IPS-NIHi7 (cell line): ENCODE data around the gene NUP98.
"Not testable (repeated sequence)": the region's sequence is repeated elsewhere in the genome, so short reads cannot be mapped to it uniquely, and the experiment has no call there.

ENCODE experiments used
- DNase-seq: peaks from one replicate; pipeline ENCODE4 v3.0.0; 2012; ENCODE audit warnings: mixed read lengths; ENCODE audit errors: extremely low spot score

NUP98 gene

DNA sequence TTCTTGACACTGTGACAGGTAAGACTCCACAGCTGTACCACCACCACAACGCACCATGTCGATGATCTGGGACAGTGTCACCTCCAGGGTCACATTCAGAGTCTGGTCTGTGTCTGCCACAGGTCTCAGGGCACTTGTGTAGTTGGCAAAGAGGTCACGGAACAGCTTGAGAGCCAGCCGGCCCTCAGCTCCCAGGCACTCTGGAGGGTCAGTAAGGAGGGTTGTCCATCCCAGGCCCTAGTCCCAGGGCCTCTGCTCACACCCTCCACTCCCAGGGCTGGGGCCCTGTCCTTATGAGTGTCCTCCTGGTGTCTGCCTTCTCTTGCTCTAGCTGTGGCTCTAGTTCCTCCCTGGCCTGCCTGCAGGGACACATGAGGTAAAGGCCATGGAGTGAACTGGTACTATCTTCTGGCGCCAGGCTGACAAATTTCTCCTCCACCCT lies 127.6 kb downstream of the NUP98 start:
- no peak for DNase-seq

DNA sequence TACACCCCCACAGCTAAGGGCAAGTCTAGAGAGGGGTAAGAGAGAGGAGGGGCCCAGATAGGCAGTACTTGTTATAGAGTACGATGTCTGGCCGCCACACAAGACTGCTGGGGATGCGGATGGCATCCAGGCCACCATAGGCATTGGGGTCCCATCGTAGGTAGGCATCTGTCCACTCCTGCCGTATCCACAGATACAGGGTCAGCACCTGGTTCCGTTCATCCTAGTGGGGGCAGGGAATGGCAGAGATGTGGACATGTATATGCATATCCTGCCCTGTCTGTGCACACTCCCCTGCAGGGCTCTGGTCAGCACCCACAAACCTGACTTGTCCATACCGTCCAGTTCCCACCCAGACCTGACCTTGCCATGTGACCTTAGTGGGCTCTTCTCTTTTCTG lies 128.2 kb downstream of the NUP98 start:
- no peak for DNase-seq

DNA sequence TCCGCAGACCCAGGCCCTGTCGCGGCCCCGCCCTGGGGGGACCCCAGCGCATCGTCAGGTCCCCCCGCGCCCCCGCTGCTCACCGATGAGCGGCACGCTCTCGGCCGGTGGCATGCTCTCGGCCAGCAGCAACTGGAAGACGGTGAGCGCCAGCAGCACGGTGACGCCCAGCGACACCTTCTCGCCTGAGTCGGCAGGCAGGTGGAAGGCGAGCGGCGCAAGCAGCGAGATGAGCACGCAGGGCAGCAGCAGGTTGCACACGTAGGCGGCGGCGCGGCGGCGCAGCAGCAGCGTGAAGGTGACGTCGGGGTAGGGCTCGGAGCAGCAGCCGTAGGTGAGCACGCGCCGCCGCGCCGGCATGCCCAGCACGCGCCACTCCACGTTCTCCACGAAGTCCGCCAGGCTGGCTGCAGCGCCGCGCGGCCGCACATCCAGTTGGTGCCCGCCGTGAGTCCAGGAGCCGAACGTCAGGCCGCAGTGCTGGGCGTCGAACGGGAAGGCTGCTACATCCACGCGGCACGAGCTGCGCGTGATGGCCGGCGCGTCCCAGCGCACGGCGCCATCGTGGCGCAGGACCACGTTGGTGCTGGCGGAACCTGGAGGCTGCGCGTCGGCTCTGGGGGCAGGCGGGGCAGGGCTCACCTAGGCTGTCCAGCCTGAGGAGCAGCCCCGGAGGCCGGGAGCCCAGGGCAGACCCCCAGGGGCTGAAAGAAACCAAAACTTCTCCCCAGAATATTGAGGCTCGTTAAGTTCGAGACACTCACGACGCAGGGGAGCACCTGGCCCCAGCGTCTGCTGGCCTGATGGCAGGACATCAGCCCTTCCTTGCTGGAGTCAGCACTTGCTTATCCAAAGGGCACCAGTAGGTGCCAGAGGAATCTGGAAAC lies 130.0 kb downstream of the NUP98 start:
- DNase-seq: no peak

DNA sequence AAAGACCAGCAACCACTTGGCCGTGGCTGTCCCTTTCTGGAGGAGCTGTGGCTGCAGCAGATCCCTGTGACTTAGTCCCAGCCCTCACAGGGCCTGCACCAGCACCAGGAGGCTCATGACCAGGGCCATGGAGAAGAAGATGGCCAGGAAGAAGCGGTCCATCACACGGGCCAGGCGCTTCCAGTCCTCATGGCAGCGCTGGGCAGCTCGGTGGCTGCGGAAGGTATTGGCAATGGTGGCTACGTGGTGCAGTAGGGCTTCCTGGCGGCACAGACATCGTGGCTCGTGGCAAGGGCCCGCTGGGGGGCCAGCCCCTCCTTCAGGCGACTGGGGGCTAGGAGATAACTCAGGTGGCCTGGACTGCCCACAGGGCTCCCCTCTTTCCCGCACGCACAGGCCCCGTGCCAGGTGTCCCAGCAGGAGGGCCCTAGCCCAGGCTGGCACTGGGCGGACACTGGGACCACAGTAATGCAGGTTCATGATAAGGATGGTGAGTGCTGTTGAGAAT lies 131.3 kb downstream of the NUP98 start:
- no peak for DNase-seq

DNA sequence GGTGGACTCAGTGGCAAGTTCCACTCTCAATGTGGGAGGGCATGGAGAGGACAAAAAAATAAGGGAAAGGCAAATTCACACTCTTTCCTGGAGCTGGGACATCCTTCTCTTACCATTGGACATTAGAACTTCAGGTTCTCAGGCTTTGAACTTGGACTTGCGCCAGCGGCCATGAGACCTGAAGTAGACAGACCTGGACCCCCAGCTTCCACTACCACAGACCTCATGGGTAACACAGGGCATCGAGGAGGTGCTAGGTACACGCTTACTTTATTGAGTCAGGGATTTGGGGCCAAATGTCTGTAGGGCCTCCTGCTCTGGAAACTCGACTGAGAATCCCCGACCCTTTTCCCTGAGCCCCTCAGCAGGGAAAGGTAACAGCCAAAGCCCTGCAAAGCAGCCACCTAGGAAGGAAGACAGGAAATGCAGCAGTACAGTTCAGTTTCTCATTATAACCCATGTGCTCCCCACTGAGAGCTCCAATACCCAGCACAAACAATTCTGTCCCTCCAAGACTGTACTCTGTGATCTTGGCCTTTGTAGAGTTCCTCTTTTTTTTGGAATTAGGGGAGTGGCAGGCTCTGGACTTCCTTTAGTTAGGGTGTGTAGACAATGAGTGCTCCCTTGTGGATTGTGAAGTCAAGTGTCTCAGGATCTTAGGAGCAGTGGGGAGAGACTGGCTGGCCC lies 131.9 kb downstream of the NUP98 start:
- DNase-seq: no peak

DNA sequence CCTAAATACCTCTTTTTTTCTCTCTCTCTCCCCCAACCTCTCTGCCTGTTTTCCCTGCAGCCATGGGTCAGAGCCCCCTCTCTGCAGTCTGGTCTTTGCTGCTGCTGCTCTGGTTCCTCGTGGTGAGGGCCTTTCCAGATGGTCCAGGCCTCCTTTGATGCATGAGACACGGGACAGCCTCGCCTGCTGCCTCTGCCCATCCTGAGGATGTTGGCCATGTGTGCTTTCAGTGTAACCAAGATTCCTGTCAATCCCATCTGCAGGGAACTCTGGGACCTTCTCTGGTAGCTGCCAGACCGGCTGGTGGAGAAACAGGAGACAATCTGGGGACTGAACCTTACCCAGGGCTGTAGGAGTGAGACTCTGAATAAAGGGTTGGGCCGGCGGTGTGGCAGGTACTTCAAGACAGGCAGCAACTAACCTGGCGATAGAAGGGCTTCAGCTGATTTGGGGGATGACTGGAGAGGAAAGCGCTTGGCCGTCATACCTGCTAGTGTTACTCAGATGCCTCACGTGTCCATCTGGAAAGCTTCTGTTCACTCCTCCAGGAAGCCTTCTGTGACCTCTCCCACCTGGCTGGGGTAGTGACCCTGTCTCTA lies 133.2 kb downstream of the NUP98 start:
- no peak for DNase-seq

DNA sequence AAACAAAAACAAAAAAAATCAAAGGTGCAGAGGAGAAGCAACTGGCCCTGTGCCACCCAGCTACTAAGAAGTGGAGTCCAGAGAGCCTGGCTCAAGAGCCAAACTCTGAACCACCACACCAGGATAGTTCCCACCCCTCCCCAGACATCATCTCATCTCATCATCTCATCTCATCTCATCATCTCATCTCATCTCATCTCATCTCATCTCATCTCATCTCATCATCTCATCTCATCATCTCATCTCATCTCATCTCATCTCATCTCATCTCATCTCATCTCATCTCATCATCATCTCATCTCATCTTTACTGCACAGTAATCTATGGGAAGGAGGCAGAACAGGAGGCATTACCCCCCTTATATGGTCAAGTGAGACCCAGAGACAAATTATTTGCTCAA lies 134.5 kb downstream of the NUP98 start:
- DNase-seq: no peak

DNA sequence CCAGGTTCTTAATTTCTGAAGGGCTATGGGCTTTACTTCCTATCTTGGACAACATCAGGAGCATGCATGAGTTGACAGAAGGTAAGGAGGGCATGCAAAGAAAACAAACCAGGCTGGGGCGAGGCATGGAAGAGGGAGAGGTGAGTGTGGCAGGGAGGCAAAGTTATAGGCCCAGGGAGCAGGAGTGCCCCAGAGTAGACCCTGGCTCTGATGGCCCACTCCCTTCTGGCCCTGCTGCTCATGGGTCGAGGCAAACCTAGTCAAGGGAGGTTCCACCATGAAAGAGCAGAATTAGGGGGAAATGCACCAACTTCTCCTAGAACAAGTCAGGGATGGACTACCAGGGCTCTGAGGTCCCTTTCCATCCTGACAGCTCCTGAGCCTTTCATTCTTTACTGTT lies 136.4 kb downstream of the NUP98 start:
- no peak for DNase-seq

DNA sequence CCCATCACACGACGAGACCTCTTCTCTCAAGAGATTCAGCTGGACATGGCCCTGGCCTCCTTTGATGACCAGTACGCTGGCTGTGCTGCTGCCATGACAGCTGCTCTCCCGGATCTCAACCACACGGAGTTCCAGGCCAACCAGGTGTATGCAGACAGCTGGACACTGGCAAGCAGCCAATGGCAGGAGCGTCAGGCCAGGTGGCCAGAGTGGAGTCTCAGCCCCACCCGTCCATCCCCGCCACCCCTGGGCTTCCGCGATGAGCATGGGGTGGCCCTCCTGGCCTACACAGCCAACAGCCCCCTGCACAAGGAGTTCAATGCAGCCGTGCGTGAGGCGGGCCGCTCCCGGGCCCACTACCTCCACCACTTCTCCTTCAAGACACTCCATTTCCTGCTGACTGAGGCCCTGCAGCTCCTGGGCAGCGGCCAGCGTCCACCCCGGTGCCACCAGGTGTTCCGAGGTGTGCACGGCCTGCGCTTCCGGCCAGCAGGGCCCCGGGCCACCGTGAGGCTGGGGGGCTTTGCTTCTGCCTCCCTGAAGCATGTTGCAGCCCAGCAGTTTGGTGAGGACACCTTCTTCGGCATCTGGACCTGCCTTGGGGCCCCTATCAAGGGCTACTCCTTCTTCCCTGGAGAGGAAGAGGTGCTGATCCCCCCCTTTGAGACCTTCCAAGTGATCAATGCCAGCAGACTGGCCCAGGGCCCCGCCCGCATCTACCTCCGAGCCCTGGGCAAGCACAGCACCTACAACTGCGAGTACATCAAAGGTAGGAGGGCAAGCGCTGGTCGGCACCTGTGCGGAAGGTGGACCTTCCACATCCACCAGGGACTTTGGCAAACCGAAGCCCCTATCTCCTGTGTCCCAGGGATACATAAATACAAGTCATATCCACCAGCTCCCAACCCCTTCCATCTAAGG lies 137.5 kb downstream of the NUP98 start:
- DNase-seq: no peak

DNA sequence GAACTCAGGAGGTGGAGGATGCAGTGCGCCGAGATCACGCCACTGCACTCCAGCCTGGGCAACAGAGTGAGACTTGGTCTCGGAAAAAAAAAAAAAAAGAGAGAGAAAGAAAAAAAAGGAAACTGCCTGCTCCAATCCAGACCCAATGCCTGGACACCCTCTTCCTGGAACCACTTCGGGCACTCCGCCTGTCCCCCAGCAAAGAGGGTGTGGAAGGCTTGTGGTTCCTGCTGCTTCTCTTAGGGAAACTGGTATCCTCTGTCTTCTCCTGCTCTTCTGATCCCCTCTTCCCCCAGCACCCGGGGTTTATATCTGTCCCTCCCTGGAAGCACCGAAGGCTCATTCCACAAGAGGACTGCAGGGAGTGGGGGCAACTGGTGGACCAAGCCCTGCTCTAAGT lies 139.1 kb downstream of the NUP98 start:
- no peak for DNase-seq

DNA sequence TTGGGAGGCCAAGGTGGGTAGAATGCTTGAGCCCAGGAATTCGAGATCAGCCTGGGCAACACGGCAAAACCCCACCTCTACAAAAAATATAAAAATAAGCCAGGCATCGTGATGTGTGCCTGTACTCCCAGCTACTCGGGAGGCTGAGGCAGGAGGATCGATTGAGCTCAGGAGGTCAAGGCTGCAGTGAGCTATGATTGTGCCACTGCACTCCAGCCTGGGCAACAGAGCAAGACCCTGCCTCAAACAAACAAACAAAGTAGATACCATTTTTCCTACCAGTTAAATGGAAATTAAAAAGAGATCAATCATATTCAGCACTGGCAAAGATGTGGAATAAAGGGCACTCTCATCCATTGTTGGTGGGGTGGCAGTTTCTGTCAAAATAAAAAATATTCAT lies 140.0 kb downstream of the NUP98 start:
- DNase-seq: not testable (repeated sequence)

DNA sequence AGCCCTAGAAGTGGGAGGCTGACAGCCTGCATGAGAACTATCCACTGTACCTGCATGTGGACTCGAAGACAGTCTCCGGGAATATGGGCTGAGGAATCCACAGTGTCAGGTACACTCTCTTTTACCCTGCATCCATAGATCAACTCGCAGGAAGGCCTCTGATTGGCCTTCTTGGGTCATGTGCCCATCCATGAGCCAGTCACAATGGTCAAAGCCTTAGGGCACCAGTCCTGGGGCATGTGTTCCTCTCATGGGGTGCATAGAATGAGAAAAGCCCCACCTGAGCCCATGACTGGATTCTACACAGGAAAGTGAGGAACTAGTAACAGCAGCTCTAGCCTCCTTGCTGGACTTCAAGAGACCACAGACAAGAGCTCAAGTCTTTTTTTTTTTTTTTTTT lies 141.8 kb downstream of the NUP98 start:
- DNase-seq: no peak

DNA sequence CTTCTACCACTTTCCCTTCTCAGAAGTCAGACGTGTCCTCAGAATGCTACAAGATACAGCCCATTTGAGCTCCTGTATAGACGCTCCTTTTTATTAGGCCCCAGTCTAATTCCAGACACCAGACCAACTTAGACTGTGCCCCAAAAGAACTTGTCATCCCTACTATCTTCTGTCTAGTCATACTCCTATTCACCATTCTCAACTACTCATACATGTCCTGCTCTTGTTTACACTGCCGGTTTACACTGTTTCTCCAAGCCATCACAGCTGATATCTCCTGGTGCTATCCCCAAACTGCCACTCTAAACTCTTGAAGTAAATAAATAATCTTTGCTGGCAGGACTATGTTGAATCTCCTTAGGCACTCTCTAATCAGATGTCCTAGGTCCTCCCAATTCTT lies 144.8 kb downstream of the NUP98 start:
- not testable (repeated sequence) for DNase-seq

DNA sequence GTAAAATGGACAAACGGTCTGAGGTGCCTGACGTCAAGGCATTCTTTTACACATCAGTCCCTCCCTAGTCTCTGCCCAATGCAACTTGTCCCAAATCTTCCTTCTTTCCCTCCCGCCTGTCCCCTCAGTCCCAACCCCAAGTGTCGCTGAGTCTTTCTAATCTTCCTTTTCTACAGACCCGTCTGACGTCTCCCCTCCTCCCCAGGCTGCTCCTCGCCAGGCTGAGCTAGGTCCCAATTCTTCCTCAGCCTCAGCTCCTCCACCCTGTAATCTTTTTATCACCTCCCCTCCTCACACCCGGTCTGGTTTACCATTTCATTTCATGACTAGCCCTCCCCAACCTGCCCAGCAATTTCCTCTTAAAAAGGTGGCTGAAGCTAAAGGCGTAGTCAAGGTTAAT lies 148.0 kb downstream of the NUP98 start:
- not testable (repeated sequence) for DNase-seq

DNA sequence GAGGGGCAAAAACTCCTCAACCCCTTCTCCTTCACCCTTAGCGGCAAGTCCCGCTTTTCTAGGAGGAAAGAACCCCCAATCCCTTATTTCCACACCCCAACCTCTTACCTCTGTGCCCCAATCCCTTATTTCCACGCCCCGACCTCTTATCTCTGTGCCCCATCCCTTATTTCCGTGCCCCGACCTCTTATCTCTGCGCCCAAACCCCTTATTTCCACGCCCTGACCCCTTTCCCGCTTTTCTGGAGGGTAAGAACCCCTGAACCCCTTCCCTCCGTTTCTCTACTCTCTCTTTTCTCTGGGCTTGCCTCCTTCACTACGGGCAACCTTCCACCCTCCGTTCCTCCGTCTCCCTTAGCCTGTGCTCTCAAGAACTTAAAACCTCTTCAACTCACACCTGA lies 148.5 kb downstream of the NUP98 start:
- DNase-seq: not testable (repeated sequence)

DNA sequence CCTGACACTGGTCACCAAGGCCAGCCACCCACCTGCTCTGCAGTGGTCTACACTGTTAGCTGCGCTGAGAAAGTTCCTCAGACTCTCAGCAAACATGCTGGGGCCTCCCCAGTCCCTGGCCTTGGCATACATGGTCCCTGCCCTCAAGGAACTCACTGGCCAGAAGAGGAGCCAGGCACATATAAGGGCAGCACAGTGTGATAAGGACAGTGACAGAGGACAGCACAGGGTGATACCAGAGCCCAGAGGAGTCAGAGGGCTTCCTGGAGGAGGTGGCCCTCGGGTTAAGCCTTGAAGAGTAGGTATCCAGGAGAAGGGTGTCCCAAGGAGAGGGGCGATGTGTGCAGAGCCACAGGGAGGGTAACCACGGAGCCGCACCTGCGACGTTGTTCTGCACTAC lies 151.8 kb downstream of the NUP98 start:
- no peak for DNase-seq

DNA sequence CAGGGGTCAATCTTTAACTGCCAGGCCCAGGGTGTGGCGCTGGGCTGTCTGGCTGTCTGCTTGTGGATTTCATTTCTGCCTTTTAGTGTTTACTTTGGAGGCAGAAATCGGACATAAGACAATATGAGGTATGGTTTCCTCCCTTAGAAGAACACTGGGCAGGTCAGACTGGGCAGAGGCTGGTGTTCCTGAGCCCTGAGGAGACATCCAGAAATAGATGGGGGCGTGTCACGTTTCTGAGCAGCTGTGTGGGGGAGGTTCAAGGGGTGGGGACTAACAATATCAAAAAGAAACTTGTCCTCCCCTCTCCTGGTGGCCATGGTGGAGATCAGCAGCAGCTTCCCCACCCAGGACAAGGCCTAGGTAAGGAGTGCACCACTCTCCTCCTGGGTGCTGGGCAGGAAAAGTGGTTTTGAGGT lies 152.5 kb downstream of the NUP98 start, which contains the start of gene ART1:
ART1 (plus strand) TSS at position 312 of the 419 bp plus-strand sequence. CDS start 14,086 bp downstream, outside the sequence.
- no peak for DNase-seq

DNA sequence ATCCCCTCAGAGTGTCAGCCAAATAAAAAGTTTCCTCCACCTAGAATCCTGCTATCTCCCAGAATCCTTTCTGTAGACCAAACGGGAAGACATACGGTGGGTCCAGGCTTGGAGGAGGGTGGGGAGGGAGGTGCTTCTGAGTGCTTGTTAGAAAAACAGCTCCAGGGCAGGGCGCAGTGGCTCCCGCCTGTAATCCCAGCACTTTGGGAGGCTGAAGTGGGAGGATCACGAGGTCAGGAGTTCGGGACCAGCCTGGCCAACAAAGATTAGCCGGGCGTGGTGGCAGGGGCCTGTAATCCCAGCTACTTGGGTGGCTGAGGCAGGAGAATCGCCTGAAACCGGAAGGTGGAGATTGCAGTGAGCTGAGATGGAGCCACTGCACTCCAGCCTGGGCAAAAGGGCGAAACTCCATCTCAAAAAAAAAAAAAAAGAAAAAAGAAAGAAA lies 154.2 kb downstream of the NUP98 start:
- DNase-seq: not testable (repeated sequence)

DNA sequence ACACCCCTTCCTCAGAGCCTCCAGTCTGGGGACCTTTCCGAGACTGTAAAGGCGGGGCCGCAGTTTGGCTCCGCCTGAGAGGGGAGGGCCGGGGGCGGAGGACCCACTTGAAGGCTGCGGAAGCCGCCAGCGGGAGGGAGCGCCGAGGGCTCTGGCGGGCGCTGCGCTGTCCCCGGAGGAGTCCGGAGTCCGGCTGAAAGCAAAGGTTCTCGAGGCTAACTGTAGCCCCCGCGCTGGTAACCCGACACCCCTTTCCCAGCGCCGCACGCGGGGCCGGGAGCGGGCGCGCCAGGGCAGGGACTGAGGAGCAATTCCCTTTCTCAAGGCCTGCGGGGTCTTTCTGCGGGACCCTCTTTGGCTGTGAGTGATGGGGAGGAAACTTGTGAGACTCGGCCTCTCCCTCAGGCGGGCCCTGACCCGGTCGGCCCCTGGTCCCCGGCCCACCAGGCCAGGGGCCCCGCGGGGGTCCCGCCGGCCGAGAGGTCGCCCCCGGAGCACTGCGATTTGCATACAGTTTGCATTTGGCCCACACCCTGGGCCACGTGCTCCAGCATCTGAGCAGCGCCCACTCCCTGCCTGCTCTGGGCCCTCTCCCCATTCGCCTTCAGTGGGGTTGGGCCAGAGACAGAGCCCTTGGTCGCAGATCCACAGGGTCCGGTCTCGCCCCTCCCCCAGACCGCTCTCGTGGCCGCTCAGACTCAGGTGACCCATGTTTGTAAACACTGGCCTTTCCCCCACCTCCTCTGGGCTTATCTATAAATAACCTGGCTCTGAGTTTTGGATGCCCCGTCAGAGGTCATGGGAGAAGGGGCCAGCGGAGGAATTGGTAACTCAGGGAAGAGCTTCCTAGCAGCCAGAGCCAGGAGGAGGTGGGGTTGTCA lies 155.0 kb downstream of the NUP98 start:
- peak; percentile 98 for DNase-seq

DNA sequence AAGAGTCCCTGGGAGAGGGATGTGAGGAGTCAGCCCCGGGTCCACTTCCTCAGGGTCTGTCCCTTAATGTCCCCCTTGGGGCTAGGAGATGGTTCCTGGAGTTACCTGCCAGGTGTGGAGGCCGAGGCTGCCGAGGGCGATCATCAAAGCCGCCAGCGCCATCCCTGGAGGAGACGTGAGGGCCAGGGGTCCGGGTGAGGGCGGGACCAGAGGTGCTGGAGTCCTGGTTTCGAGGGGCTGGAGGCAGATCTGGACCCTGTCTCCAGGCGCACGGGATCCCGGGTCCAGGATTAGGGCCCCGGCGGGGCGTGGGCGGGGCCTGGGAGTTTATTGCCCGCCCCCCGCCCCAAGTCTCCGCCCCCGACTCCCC lies 155.7 kb downstream of the NUP98 start, which contains the start of gene ART5:
ART5 (minus strand) TSS at position 292 of the 370 bp plus-strand sequence; CDS start at position 162, 130 bp downstream.
- no peak for DNase-seq
